Measurements from ENCODE around the gene EHD4.

DNA sequence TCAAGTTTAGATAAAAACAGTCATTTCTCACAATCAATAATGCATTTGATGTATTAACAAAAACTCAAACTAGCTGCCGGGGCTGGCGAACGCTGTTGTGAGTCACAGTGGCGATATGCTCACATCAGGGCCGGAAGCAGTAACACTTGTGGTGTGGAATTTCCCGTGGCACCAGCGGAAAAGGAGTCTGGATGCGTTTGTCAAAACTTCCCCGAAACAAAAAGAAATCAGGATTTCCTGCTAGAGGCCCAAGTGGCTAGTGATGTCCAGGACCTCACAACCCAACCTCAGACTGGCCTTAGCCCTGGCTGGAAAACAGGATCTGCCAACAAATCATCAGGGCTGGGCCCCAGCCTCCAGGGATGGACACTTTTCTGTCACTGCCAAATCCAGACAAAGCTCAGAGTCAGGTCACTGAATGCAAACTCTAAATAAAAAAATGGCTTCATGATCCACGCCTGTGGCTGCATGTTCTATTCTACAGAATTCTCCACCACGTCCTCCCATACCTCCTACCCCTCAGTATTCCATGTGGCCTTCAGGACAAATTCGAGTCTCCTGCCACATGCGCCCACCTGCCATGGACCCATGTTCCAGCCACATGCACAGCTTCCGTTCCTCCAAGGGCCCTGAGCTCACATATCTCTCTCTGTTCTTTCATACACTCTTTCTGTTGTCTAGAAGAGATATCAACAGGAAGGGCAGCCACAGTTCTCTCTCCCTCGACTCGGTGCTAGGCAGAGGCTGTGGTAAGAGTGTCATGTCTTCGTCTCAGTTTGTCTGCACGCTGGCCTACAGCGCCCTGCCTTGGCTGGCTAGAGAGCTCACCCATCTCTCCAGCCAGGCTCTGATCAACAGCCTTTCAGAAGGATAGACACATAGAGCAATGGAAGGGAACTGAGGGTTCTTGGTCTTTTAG lies 35.4 kb downstream of the EHD4 start:
- TF ChIP-seq POLR2A (IDR thresholded peaks at IDR 0.05; ENCODE audit: low read length) (no peak), GATA1 (IDR thresholded peaks at IDR 0.05; ENCODE audit: low read depth, low read length) (no peak)

Measured in erythroblast (primary cell).